OCI-LY3 (cell line): ENCODE results near the gene B3GAT3.

ENCODE experiments used
- H2AFZ ChIP-seq: fragments of 200-600, 300-600 bp; shearing (Covaris generic); 2 replicates; pipeline ENCODE4 v1.6.0; 2014; ENCODE audit warnings: antibody characterized with exemption, low read depth, low read length
- H3K27ac ChIP-seq: fragments of 200-600, 300-600 bp; sonication (generic); 2 replicates; pipeline ENCODE4 v1.5.1; 2014; ENCODE audit warnings: mild to moderate bottlenecking, low read length, moderate library complexity, mixed read lengths
- H3K27me3 ChIP-seq: fragments of 200-600, 300-600 bp; sonication (generic); 2 replicates; pipeline ENCODE4 v1.6.1; 2014; ENCODE audit warnings: low read depth, low read length, mixed read lengths
- H3K36me3 ChIP-seq: fragments of 200-600, 300-600 bp; sonication (generic); replicated peaks from 2 replicates; pipeline ENCODE3; 2014; ENCODE audit warnings: low read depth, low read length, mixed read lengths
- H3K4me1 ChIP-seq: fragments of 300-600, 200-600 bp; sonication (generic); 2 replicates; pipeline ENCODE4 v1.6.1; 2014; ENCODE audit warnings: low read length, mixed read lengths
- H3K4me2 ChIP-seq: fragments of 200-600, 300-600 bp; sonication (generic); 2 replicates; pipeline ENCODE4 v1.6.1; 2014; ENCODE audit warnings: low read length, mixed read lengths
- H3K4me3 ChIP-seq: fragments of 300-600, 200-600 bp; sonication (generic); 2 replicates; pipeline ENCODE4 v1.5.1; 2014; ENCODE audit warnings: antibody characterized with exemption, mild to moderate bottlenecking, low read length, moderate library complexity
- H3K79me2 ChIP-seq: fragments of 300-600, 200-600 bp; shearing (Covaris generic); 2 replicates; pipeline ENCODE4 v1.6.1; 2014; ENCODE audit warnings: mild to moderate bottlenecking, low read length, mixed read lengths
- H3K9ac ChIP-seq: fragments of 300-600, 200-600 bp; shearing (Covaris generic); 2 replicates; pipeline ENCODE4 v1.6.0; 2014; ENCODE audit warnings: mild to moderate bottlenecking, low read length, moderate library complexity
- H3K9me3 ChIP-seq: fragments of 200-600, 300-600 bp; shearing (Covaris generic); 2 replicates; pipeline ENCODE4 v1.6.1; 2014; ENCODE audit warnings: low read length, mixed read lengths; ENCODE audit not compliant: insufficient read depth
- H4K20me1 ChIP-seq: fragments of 200-600, 300-600 bp; sonication (generic); 2 replicates; pipeline ENCODE4 v1.6.1; 2016; ENCODE audit warnings: low read length, mixed read lengths; ENCODE audit not compliant: insufficient read depth
- CTCF ChIP-seq: fragments of 200-600, 300-600 bp; sonication (generic); IDR thresholded peaks from 2 replicates; pipeline ENCODE4 v1.5.1; 2014; ENCODE audit warnings: antibody characterized with exemption, low read length, low read depth
- EZH2phosphoT487 ChIP-seq: fragments of 200-600 bp; shearing (Covaris generic); IDR thresholded peaks from 2 replicates; pipeline ENCODE4 v1.6.1; 2018; ENCODE audit warnings: antibody characterized with exemption, mixed run types, low read depth

The B3GAT3 gene

GRCh38 chr11:62575837-62576236 is 45.9 kb downstream of the B3GAT3 start:
- Histone ChIP-seq H2AFZ (no peak overlapping the region), H3K27ac (no peak overlapping the region), H3K36me3 (peaks cover 57% of the 10 kb centered on the region), H3K4me1 (peaks cover 28% of the 10 kb centered on the region), H3K9me3 (no peaks in the 10 kb centered on the region), H3K79me2 (peaks cover 34% of the 10 kb centered on the region), H3K4me3 (no peak overlapping the region), H3K27me3 (no peaks in the 10 kb centered on the region), H3K4me2 (no peak overlapping the region), H3K9ac (no peak overlapping the region), H4K20me1 (no peaks in the 10 kb centered on the region)
- TF ChIP-seq EZH2phosphoT487 = no peak
- no peak for TF ChIP-seq CTCF

- H3K79me2 ChIP-seq = peaks cover 41% of the 10 kb centered on the region
- no peak overlapping the region for H2AFZ ChIP-seq
- H3K4me2 ChIP-seq = peak overlapping the region; percentile 87
- TF ChIP-seq EZH2phosphoT487 = no peak
- TF ChIP-seq CTCF = no peak
- H3K9ac ChIP-seq = no peak overlapping the region
- peaks cover 33% of the 10 kb centered on the region for H3K4me1 ChIP-seq
- H3K36me3 ChIP-seq = peaks cover 62% of the 10 kb centered on the region
- H3K4me3 ChIP-seq = no peak overlapping the region
- no peaks in the 10 kb centered on the region for H4K20me1 ChIP-seq
- no peaks in the 10 kb centered on the region for H3K9me3 ChIP-seq
- no peaks in the 10 kb centered on the region for H3K27me3 ChIP-seq
- no peak overlapping the region for H3K27ac ChIP-seq
These were observed 46.6 kb downstream of the B3GAT3 start for GRCh38 chr11:62575156-62575555.

GRCh38 chr11:62574363-62575071 is 47.3 kb downstream of the B3GAT3 start:
- Histone ChIP-seq H3K9me3 (no peaks in the 10 kb centered on the region), H3K9ac (peak overlapping the region; percentile 89), H3K27ac (peak overlapping the region; percentile 59), H3K4me2 (peak overlapping the region; percentile 87), H3K36me3 (peaks cover 66% of the 10 kb centered on the region), H3K27me3 (no peaks in the 10 kb centered on the region), H3K79me2 (peaks cover 47% of the 10 kb centered on the region), H3K4me3 (peak overlapping the region; percentile 79), H3K4me1 (peaks cover 37% of the 10 kb centered on the region), H2AFZ (peak overlapping the region; percentile 69), H4K20me1 (peaks cover 4% of the 10 kb centered on the region; the same call in 1 of the 2 replicates)
- no peak for TF ChIP-seq CTCF
- no peak for TF ChIP-seq EZH2phosphoT487

GRCh38 chr11:62573592-62574362 is 48.0 kb downstream of the B3GAT3 start, which contains the start of gene EEF1G:
Gene EEF1G, minus strand, starts transcription at chr11:62573891. Its CDS starts 49 bp downstream, at chr11:62573842.
- TF ChIP-seq CTCF (no peak), EZH2phosphoT487 (no peak)
- peaks cover 54% of the 10 kb centered on the region for H3K79me2 ChIP-seq

More at GRCh38 chr11:62573592-62574362, 48.0 kb downstream of the B3GAT3 start, which contains the start of gene EEF1G:
- Histone ChIP-seq H3K27me3 (no peaks in the 10 kb centered on the region), H3K9ac (peak within 1 kb of the TSS; percentile 95), H4K20me1 (peaks cover 7% of the 10 kb centered on the region; the same call in 1 of the 2 replicates), H2AFZ (peak within 1 kb of the TSS; percentile 69), H3K4me1 (peaks cover 42% of the 10 kb centered on the region), H3K4me2 (peak within 1 kb of the TSS; percentile 87), H3K4me3 (peak within 1 kb of the TSS; percentile 93), H3K36me3 (peaks cover 65% of the 10 kb centered on the region), H3K9me3 (no peaks in the 10 kb centered on the region), H3K27ac (peak within 1 kb of the TSS; percentile 63)
